Esophagus squamous epithelium (tissue), 4 donors: ENCODE measurements around the gene NMNAT2.

ENCODE experiments used
- POLR2A ChIP-seq, 4 donors: fragments of 450-650 bp; IDR thresholded peaks; one replicate each; pipeline ENCODE4 v1.6.1; 2017; ENCODE audit warnings: antibody characterized with exemption in 4 of 4, mild to moderate bottlenecking in 4 of 4, moderate library complexity in 3 of 4
- TF ChIP-seq, protein P1 (sequence below), 6 experiments: fragments of 450-650 bp in 4 of 6; fragments of 200-600 bp in 2 of 6; sonication (generic) in 2 of 6; IDR thresholded peaks; one replicate each; pipeline ENCODE4 v1.5.1; 2016 to 2019; ENCODE audit warnings: antibody characterized with exemption in 6 of 6, mild to moderate bottlenecking in 4 of 6, moderate library complexity in 4 of 6

DNA sequence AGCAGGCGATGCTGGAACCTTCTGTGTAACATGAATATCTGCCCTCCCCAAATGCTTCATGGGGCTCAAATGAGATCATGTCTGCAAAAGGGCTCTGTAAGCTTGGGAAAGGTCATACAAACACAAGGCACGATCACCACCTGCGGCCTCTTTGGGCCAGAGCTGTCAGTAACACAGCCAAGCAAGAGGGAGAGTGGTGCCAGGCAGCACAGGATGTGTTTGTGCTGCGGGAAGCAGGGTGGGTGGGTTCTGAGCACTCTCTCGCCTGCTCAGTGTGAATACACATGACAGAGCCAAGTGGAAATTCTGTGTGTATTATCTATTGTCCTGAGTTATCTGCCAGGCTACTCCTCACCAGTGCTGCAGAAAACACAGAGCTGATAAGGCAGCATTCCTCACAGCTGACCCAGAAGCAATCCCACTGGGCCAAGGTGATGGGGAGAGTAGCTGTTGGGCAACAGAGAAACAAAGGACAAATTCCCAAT is 130.9 kb downstream of the NMNAT2 start:
- TF ChIP-seq, protein P1, sequence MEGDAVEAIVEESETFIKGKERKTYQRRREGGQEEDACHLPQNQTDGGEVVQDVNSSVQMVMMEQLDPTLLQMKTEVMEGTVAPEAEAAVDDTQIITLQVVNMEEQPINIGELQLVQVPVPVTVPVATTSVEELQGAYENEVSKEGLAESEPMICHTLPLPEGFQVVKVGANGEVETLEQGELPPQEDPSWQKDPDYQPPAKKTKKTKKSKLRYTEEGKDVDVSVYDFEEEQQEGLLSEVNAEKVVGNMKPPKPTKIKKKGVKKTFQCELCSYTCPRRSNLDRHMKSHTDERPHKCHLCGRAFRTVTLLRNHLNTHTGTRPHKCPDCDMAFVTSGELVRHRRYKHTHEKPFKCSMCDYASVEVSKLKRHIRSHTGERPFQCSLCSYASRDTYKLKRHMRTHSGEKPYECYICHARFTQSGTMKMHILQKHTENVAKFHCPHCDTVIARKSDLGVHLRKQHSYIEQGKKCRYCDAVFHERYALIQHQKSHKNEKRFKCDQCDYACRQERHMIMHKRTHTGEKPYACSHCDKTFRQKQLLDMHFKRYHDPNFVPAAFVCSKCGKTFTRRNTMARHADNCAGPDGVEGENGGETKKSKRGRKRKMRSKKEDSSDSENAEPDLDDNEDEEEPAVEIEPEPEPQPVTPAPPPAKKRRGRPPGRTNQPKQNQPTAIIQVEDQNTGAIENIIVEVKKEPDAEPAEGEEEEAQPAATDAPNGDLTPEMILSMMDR (IDR thresholded peaks at IDR 0.05): no peak
- no peak for TF ChIP-seq POLR2A (IDR thresholded peaks at IDR 0.05)
